Nephron progenitor cell (in vitro differentiated cells): ENCODE measurements around the gene SMYD5.

Experiments used
- DNase-seq: peaks from one replicate; pipeline ENCODE4 v3.0.0; 2021
- H3K27ac Mint-ChIP-seq: 2 replicates; pipeline ENCODE4 v1.8.0; 2021; ENCODE audit warnings: mild to moderate bottlenecking, moderate library complexity, mixed read lengths
- H3K27me3 Mint-ChIP-seq: 2 replicates; pipeline ENCODE4 v1.8.0; 2021; ENCODE audit warnings: mild to moderate bottlenecking, low read depth, mixed read lengths; ENCODE audit not compliant: poor library complexity
- H3K36me3 Mint-ChIP-seq: 2 replicates; pipeline ENCODE4 v1.8.0; 2021; ENCODE audit warnings: low read depth, mixed read lengths
- H3K4me1 Mint-ChIP-seq: 2 replicates; pipeline ENCODE4 v1.8.0; 2021; ENCODE audit warnings: mixed read lengths
- H3K4me3 Mint-ChIP-seq: 2 replicates; pipeline ENCODE4 v1.8.0; 2021; ENCODE audit warnings: mild to moderate bottlenecking, moderate library complexity, mixed read lengths
- H3K9me3 Mint-ChIP-seq: 2 replicates; pipeline ENCODE4 v1.8.0; 2021; ENCODE audit warnings: mild to moderate bottlenecking, moderate library complexity, mixed read lengths
- CTCF ChIP-seq: fragments of 200-600 bp; sonication (generic); IDR thresholded peaks from 2 replicates; pipeline ENCODE4 v1.5.0; 2021; ENCODE audit warnings: antibody characterized with exemption

The SMYD5 gene

GRCh38 chr2:73227086-73227485, 13.0 kb downstream of the SMYD5 start:
- Mint-ChIP-seq H3K36me3 (peaks cover 2% of the 10 kb centered on the region), H3K4me3 (no peak overlapping the region), H3K4me1 (no peaks in the 10 kb centered on the region)

GRCh38 chr2:73228631-73229030, 14.6 kb downstream of the SMYD5 start:
- Mint-ChIP-seq H3K36me3 (no peaks in the 10 kb centered on the region), H3K27ac (no peak overlapping the region), H3K9me3 (no peaks in the 10 kb centered on the region), H3K27me3 (peaks cover 4% of the 10 kb centered on the region), H3K4me1 (peaks cover 5% of the 10 kb centered on the region), H3K4me3 (no peak overlapping the region)
- DNase-seq: no peak
- no peak for TF ChIP-seq CTCF

More at GRCh38 chr2:73227086-73227485, 13.0 kb downstream of the SMYD5 start:
- Mint-ChIP-seq H3K27me3 (no peaks in the 10 kb centered on the region), H3K27ac (no peak overlapping the region), H3K9me3 (no peaks in the 10 kb centered on the region)
- DNase-seq: no peak
- TF ChIP-seq CTCF: no peak

- Mint-ChIP-seq H3K4me3 (peak overlapping the region; percentile 99), H3K36me3 (no peaks in the 10 kb centered on the region), H3K27me3 (peaks cover 4% of the 10 kb centered on the region), H3K27ac (no peak overlapping the region), H3K4me1 (peaks cover 33% of the 10 kb centered on the region), H3K9me3 (no peaks in the 10 kb centered on the region)
- no peak for TF ChIP-seq CTCF
- DNase-seq: no peak
Measured at GRCh38 chr2:73232403-73233153, 18.5 kb downstream of the SMYD5 start.

GRCh38 chr2:73233154-73233931, 19.3 kb downstream of the SMYD5 start, which contains the start of gene PRADC1:
Gene PRADC1 (minus strand): TSS chr2:73233239. CDS start chr2:73233160, 79 bp downstream.
- TF ChIP-seq CTCF: no peak
- peaks cover 37% of the 10 kb centered on the region for H3K4me1 Mint-ChIP-seq

GRCh38 chr2:73233932-73234832, 20.1 kb downstream of the SMYD5 start, which contains the start of gene CCT7:
Gene CCT7 (plus strand): TSS chr2:73234308. CDS start chr2:73234379, 71 bp downstream.
- no peak for TF ChIP-seq CTCF
- Mint-ChIP-seq H3K36me3 (peaks cover 2% of the 10 kb centered on the region), H3K4me3 (peak within 1 kb of the TSS; percentile 99), H3K27me3 (peaks cover 4% of the 10 kb centered on the region), H3K4me1 (peaks cover 39% of the 10 kb centered on the region), H3K27ac (peak within 1 kb of the TSS; percentile 100), H3K9me3 (no peaks in the 10 kb centered on the region)
- DNase-seq: peak; percentile 78

More at GRCh38 chr2:73233154-73233931, 19.3 kb downstream of the SMYD5 start, which contains the start of gene PRADC1:
- DNase-seq: peak; percentile 95
- Mint-ChIP-seq H3K9me3 (no peaks in the 10 kb centered on the region), H3K36me3 (no peaks in the 10 kb centered on the region), H3K27me3 (peaks cover 4% of the 10 kb centered on the region), H3K4me3 (peak within 1 kb of the TSS; percentile 99), H3K27ac (peak within 1 kb of the TSS; percentile 100)
